Kasumi-1 (cell line): Measurements from ENCODE around the gene DNAH7.

ENCODE experiments used
- DNase-seq, 2 experiments: peaks; one replicate each; lab custom pipeline; 2025; lab: John Stamatoyannopoulos, UW

The DNAH7 gene

DNA sequence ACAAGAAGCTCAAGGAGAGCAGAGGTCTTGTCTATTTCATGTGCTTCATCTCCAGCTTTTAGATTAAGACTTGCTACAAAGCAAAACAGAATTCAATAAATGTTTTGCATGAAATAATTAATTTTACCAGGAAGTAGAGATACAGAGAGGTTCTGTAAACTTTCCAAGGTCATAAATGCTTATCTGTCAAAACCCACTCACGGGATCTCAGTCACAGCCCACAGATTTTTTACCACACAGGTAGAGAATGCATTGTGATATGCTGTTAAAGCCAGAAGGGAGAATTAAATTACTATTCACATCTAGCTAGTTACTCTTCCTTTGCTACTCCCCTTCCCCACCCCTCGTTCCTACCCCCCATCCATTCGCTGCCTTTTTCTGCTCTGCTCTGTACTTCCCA is 205.5 kb downstream of the DNAH7 start:
- no peak for DNase-seq

DNA sequence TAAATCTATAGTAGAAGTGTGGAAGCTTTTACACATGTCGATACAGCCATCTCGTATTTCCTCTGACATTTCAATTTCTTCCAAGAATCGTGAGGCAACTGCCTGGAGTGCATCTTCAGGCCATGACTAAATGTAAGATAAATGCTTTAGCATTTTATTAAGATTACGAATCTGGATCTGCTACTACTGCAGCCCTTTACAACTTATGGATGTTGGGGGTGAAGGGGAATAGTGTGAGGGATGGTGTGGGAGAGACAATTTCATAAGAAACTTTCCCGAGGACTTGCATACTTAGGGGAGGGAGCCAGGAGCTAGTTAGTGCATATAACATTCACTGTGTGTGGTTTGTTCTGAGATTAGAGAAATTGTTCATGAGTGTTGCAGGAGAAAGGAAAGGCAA is 206.8 kb downstream of the DNAH7 start:
- DNase-seq: no peak

DNA sequence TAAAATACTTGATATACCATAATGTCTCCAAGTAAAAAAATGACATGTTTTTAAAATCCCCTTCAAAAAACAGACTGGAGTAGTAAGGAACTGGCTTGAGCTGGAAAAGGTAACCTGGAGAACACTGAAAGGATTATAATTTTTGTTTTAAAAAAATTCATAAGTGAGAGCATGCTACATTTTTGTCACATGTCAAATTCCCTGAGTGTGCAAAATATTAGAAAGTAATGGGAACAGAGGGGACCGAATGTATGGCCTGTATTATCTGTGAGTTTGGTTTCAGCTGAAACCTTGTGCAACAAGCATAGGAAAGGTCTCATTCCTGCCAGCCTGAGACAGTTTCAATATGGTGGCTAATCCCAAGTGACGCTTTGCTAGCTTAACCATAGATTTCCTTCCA is 209.1 kb downstream of the DNAH7 start:
- no peak for DNase-seq

DNA sequence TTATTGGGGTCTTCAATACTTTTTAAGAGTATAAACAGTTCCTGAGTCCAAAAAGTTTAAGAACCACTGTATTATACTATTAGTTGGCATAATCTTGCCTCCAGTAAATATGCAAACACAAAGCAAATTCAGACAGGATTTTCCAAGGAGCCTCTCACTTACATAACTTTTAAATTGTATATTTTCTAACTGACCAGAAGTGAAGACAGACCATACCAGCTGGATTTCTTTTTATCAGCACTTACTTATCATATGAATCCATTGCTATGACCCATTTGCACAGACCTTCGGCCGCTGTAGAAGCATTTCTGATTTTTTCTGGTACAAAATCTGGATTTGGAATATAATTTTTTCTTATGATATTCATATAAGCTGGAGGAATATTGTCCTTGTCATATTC is 211.5 kb downstream of the DNAH7 start:
- DNase-seq: no peak

DNA sequence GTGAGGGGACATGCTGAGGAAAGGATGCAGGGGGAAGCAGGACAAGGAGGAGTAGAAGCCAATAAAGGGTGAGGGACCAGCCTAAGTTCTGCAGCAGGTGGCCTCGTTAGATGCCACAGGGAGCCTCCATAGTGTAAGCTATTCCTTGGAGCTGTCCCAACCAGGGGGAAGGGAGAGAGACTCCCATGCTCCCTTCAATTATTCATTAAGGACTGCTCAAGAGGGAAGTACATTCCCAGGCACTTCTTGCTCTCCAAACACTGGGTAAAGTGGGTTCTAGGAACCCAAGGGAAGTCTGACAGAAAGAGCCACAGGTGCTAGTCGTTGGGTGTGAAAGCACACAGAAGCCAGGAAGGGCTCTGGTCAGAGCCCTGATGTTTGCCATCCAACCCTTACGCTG is 217.9 kb downstream of the DNAH7 start:
- no peak for DNase-seq

DNA sequence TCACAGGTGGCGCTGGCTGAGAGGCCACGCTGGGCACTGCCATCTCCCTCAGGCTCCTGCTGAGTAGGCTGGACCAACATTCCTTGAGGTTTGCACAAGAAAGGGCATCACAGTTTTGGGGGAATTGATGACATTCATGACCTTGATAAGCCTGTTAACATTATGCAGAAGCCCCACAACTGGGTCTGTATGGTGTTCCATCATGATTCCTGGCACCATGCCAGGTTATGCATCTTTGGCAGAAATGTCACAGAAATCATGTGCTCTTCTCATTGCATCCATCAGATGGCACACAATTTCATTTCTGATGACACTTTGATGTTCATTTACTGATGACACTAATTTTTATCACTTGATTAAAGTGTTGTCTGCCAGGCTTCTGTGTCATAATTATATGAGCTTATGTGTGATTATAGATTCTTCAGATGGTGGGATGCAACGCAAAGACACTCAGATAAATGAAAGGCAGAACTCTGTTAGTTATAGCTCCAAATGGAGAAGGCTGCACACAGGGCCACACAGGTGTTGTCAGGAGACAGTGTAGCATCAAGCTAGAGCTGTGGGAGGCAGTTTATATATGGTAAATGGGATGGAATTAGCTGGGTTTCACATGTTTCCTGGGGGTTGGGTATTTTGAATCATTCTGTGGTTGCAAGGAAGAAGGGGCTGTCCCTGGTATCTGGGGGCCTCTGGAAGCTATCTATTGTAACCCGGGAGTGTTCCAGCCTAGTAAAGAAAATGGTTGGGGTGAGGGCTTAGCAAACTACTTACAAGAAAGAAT is 220.3 kb downstream of the DNAH7 start:
- DNase-seq: peak; percentile 15 to 25

DNA sequence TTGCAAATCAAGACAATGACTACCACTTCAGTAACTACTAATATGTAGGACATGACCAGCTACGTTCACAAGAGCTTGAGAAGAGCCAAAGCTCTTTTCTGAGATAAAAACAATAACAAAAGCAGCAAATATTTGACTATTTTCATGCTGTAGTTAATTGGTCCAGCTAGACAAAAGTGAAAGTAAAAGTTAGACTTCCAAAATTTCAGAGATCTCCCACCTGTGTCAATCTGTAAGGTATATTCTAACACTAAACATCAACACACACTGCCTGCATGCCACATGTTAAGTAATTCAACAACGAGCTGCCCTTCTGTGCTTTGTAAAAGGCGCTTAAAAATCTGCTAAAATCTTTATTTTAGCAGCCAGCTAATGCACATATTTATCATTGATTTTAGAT is 225.7 kb downstream of the DNAH7 start:
- no peak for DNase-seq

DNA sequence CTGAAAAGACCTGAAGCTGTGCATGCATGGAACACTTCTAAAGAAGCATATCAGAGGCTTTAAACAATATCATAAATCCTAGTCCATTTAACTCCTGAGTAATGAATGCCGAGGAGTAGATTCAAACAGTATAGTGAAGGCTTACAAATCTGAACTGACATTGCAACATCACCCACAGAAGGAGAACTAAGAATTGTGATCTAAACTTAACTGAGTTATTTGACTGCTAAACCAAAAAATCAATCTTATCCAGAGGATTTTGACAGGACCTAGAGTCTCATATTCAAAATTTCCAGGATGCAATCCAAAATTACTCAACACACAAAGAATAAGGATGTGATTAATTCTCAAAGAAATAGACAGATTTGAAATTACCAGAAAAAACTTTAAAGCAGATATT is 230.6 kb downstream of the DNAH7 start:
- no peak for DNase-seq

DNA sequence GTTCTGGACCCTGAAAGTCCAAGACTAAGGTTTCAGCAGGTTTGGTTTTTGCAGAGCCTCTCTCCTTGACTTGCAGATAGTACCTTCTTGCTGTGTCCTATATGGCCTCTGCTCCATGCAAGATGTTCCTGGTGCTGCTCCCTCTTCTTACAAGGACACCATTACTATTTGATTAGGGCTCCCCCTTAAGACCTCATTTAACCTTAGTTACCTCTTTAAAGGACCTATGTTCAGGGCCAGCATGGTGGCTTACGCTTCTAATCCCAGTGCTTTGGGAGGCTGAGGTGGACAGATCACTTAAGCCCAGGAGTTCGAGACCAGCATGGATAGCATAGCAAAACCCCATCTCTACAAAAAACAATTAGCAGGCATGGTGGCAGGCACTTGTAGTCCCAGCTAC is 232.6 kb downstream of the DNAH7 start:
- DNase-seq: no peak

DNA sequence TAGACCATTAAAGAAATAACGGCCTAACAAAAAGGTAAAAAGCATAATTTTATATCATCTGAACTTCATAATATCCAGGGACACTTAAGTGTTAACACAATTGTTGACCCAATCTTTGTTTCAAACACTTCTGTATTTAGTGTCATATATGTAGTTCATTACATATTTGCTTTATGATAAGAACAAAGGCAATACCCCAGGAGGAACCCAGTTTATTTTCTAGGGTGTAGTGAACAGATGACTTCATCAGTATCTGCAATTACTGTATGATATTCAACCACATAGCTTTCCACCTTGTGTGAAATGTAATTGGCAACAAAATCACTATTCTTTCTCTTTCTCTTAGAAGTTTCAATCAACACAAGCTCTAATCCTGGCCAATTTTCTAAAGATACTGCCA is 233.8 kb downstream of the DNAH7 start:
- no peak for DNase-seq

DNA sequence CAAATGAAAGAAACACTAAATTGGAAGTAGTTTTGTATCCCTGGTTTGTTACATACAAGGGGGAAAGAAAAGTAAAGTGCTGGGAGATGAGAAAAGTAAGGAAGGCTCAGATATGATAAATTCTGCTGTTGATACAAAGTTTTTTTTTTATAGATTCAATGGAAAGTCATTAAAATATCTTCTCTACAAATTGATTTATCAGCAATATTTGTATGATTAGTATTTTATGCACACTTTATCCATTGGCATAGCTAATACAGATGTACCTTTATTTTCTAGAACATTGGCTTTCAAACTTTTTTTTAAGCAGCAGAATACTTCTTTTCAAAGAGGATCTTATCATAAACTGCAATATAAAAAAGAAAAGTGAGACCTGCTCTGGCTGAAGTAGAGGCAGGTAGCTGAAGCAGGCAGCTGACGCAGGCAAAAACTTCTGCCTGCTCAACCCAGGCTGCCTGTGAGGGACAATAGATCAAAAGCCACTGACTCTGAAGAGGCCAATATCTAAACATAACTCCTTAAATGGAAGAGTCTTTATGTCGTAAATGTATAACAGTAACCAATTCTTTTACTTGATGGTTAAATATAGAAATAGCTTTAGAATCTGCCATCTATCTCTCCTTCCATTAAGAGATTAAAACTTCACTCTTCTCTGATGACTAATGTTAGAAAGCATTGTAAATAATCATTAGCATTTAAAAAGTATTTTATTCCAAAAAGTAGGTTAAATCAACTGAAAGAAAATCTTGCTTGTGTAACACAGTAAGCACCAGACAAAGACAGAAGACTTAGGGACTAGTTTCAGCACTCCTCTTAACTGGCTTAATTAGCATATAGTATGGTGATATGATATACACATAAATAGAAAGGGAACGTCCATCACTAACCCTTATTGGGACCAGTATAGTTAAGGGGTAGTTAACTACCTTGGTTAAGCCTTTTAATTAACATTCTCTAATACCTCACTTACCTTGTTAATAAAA is 237.4 kb downstream of the DNAH7 start:
- DNase-seq: no peak

DNA sequence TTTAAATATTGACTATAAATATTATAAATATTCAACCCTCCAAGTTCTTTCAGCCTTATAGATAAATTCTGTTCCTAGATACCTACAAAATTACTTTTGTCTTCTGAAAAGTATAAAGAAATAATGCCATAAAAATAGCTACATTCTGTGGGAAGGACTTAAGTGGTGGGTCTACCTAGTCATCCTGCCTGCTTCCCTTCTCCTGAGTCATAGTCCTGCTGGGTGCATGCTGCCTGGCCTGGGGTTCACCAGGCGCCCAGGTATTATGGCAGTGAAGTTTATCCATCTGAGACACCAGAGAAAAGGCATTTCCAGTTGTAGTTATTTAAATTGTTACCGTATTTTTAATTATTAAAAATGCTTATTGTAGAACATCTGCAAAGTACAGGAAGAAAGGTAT is 244.2 kb downstream of the DNAH7 start:
- no peak for DNase-seq

DNA sequence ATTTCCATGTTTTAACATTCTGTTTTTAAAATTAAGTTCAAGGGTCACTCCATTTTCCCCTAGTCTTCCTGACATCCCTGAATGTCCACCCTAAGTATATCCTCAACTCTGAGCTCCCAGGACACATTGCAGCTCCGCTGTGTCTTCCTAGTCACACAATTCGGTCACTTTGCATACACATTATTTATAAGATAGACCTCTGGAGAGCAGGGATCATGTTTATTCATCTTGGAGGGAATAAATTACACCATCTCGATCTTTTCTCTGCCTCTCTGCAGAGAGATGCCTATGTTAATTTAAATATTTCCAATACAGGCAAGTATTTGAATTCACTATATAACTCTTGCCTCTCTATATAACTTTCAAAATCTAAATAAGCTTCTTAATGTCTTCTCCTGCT is 245.4 kb downstream of the DNAH7 start:
- DNase-seq: no peak

DNA sequence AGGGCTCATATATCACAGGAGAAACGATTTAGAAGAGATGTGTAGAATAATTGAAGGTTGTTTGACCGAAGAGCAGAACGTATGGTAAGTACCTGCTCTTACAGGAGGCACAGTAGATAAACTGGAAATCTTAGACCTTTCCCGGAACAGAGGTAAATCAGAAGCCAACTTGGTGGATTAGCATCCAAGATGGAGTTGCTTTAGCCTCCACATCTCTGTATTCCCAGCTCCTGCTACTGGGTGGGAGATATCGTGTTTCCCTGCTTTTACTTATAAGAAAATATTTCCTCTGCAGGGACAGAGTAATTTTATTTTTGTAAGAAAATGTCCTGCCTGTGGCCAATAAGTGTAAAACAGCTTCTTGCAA is 247.1 kb downstream of the DNAH7 start:
- DNase-seq: no peak

DNA sequence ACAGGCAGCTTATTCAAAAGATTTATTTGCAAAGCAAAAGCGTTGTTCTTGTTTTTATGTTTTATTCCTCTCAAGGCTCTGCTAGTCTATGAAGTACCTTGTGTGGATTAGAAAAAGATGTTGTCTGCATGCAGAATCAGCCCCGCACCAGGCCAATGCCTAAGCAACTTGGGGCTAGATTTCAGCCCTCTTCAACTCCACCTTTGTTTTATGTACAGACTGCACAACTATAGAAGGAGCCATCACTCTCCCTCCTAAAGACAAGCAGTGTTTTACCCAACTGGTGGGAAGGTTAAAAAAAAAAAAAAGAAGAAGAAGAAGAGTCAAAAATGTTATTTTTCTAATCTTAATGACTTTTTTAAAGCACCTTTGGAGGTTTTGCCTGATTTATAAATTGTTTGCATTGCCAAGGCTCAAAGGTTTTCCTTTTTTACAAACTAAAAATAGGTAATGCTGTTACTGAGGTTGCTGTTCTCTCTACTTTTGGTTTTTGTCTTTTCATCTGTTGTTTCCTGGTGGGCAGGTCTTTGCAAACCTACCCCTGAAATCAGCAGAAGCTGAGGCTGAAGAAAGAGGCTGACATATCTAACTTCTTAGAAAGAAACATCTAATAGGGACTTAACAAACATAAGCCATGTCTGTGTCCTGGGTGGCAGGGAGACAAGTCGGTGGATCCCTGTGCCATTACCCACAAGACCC is 247.6 kb downstream of the DNAH7 start:
- DNase-seq: no peak

DNA sequence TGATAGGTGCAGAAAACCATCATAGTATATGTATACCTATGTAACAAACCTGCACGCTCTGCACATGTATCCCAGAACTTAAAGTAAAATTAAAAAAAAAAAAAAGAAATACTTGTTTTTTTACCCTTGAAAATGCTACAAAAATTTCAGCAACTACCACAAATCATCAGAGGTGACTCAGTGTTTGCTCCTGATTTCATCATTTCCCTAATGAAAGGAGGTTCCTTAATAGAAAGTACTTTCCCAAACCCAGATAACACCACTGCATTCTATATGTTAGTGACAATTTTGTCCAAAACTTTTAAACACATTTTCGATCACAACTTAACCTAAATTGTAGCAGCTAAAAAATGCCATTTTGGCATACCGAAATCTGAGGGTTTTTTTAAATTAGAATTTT is 248.3 kb downstream of the DNAH7 start:
- no peak for DNase-seq

DNA sequence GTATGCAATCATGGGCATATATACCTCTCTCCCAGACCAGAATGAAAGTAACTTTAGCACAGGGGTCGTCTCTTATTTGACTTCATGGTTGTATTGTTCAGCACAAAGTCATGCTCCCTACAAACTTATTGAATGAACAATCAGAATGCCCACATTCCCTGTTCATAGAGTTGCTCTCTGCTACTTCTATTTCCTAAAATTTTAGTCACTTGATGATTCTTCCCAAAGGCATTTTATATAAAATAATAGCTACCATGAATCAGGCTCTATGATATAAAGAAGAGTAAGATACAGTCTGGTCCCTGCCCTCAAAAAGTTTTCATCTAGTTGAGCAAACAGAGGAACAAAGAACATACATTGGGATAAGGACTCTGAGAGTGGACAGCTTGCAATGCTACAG is 249.4 kb downstream of the DNAH7 start:
- no peak for DNase-seq

DNA sequence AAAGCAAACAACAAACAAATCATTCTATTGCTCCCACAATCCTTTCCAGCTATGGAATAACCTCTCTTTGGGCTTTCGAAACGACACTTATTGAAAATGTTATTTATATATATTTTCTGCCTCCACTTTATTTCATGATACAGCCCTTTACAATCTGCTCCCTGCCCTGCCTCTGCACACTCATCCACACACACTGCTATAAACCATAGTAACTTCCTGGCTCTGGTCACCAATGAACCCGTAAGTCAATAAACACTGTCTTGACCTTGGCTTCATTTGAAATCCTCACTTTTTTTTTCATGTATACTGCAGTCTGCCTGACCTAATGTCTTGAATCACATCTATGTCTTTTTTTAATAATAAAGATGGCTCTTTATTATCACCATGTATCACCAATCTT is 250.1 kb downstream of the DNAH7 start:
- no peak for DNase-seq

DNA sequence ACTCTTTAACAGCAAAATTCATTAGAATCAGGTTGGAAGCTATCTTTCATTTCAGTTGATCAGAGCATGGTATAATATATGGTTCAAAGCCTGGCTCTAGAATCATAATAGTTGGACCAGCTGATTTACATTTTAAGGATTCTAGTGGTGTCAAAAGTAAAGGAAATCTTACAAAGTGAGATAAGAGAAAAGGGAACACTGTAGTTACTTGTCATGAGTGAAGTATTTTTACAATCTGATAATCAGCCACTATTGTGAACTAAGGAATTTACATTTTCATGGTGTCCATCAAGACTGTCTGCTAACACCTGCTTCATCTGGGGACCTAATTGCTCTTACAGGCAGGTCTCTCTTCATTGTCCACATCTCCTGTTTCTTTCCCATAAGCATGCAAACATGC is 250.5 kb downstream of the DNAH7 start:
- no peak for DNase-seq

DNA sequence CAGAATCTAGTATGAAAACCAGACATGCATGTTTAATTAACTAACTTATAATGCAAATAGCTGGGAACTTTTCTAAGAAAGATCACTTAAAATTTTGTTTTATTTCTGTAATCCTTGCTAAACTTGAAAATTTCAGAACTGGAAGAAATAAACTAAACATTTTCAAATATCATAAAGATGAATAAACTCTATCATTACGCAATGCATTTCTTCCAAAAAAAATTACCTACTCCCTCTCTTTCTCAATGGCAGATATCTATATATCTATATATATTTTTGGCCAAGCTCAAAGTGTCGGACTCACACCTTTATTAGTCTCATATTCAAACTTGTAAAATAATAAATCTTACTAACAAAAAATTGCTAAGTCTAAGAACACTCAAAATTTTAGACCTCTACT is 253.6 kb downstream of the DNAH7 start:
- no peak for DNase-seq

DNA sequence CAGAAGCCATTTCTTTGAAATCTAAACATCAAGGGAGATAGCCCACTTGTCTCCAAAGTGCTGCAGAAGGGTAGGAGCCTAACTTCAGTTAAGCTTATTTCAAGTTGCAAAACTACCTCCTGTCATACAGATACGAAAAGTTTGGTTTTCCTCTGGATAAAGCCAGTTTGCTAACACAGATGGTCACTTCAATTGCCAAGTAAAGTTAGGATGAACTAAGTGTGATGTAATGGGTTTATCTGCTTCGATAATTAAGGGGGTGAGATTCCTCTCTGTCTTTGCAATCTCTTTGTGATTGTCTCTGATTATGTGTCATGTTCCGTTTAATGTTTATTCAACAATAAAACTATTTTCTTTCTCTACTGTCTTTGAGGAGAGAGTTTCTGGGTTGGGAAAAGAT is 255.2 kb downstream of the DNAH7 start:
- no peak for DNase-seq

DNA sequence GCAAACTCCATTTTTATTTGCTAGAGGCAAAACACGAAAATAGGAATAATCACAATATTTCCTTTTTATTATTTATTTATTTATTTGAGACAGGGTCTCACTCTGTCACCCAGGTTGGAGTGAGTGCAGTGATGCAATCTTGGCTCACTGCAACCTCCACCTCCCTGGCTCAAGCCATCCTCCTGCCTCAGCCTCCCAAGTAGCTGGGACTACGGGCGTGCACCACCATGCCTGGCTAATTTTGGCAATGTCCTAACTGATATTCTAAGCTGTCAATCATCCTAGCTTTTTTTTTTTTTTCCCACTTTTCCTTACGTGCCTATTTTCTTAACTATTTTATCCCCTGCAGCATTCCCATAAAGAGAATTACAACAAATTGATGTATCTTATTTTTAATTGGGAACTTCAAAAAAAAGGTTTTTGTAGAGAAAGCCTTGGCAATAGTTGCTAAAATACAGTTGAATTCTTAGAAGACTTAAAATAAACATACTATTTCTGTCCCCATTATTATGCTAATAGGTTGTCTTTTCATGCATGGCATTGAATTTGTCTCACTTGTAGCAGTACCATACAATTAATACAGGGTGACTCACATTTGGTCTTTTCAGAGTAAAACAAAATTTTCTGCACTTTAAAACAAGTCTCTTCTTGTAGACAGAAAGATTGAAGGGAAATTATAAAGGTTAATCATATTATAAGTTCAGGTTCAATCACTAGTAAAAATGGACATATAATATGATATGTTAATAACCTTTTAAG is 258.1 kb downstream of the DNAH7 start:
- DNase-seq: no peak
